ENCODE data around the gene CAPN3.

Gene CAPN3

DNA sequence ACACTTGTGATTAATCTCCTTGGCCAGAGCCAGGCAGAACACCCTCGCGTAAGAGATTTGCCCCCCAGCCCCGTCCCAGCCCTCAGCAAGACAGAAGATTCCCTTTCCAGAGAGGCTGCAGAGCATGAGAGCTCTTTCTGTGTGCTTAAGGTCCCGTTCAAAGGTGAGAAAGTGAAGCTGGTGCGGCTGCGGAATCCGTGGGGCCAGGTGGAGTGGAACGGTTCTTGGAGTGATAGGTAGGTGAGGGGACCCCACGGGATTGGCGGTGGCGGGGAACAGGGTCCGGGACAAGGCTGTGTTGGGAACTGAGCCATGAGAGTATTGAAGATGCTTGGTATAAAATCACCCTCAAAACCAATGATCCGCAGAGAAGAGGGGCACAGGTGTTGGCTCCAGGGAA is 34.8 kb downstream of the CAPN3 start:
- DNase-seq (ENCODE audit: low read depth, low spot score), result no peak

- DNase-seq (ENCODE audit: low read depth, low spot score), result no peak
Observed at GRCh38 chr15:42395838-42396237, 36.5 kb downstream of the CAPN3 start.

GRCh38 chr15:42401544-42402454 is 42.5 kb downstream of the CAPN3 start:
- DNase-seq (ENCODE audit: low read depth, low spot score), result no peak

GRCh38 chr15:42402455-42403205 is 43.3 kb downstream of the CAPN3 start:
- no peak for DNase-seq (ENCODE audit: low read depth, low spot score)

- no peak for DNase-seq (ENCODE audit: low read depth, low spot score)
Observed at GRCh38 chr15:42403389-42403788, 44.1 kb downstream of the CAPN3 start.

DNA sequence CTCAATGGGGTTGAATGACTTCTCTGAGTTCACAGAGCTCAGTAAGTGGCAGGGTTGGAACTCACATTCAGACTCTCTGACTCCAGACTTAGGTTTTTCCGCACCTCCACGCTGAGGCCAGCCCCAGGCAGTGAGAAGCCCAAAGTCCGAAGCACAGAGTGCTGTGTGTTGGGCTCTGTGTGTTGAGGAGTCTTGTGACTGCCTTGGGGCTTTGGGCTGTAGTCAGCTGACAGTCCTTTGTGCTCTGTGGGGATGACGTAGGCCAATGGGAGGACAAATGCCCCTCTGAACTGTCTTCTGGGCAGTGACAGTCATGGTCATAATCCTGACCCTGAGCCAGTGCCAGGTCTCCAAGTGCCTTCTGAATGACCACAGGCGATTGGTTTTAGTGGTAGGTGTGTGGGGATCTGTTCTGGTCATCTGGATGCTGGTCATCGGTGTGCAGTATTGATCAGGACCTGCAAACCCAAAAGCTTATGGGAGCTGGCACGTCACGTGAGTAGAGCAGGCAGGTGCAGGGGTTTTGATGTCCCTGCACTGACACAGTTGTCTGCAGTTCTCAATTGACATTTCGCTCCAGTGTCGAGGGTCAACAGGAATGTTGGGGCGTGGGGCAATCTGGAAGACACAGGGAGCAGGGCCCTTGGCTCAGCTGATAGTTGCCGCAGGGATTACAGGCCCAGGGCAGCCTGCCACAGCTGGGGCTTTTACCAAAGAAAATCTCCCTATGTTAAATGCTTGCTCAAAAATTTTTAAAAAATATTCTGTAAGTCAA is 45.3 kb downstream of the CAPN3 start:
- DNase-seq (ENCODE audit: low read depth, low spot score), result no peak

DNA sequence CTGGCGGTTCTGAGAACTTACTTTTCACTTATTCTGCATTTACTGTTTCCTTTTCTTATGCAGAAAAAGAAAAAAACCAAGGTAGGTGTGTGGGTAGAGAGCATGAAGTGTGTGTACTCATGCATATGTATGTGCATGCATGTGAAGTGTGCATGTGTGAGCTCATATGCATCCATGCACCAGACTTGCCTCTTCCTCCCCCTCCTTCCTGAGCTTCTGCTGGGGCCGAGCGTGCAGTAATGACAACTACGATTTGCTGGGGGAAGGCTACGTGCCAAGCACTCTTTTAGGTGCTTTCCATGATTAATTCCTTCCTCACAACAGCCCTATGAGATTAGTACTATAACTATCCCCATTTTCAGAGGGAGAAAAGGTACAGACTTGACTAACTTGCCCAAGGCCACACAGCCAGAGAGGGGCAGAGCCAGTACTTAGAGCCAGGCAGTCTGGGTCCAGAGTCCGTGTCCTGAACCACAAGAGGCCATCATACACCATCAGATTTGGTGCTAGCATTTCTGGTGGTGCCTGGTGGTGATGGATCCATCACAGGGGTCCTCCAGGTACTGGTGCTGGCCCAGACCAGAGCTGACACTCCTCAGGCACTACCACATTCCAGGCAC is 46.7 kb downstream of the CAPN3 start:
- DNase-seq (ENCODE audit: low read depth, low spot score), result no peak

DNA sequence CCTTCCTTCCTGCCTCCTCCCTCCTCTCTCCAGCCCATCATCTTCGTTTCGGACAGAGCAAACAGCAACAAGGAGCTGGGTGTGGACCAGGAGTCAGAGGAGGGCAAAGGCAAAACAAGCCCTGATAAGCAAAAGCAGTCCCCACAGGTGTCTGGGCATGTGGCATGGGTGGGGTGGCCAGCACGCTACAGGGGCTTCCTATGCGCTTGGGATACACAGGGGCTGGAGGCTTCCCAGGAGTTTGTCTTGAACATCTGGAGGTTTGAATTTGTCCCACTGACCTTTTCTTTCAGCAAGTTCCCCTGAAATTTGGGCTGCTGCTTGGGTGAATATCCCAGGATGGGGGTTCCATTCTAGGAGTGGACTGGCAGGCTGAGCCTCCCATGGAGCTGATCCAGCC is 48.9 kb downstream of the CAPN3 start:
- DNase-seq (ENCODE audit: low read depth, low spot score), result no peak

DNA sequence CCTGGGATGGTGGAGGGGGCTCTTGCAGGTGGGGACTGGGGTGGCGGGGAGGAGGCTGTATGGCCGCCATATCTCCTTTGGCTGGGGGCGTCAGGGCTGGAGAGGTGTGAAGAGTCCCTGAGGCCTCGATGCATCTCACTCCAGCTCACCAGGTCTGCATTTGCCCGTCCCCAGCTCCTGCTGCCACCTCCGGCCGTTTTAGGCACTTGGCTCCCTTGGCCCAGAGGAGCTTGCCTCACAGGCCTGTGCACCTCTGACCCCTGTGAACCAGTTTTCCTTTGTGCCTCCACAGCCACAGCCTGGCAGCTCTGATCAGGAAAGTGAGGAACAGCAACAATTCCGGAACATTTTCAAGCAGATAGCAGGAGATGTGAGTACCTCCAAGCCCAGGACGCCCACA is 49.7 kb downstream of the CAPN3 start:
- no peak for DNase-seq (ENCODE audit: low read depth, low spot score)

DNA sequence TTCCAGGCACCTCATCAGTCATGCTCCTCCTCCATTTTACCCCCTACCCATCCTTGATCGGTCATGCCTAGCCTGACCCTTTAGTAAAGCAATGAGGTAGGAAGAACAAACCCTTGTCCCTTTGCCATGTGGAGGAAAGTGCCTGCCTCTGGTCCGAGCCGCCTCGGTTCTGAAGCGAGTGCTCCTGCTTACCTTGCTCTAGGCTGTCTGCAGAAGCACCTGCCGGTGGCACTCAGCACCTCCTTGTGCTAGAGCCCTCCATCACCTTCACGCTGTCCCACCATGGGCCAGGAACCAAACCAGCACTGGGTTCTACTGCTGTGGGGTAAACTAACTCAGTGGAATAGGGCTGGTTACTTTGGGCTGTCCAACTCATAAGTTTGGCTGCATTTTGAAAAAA is 52.6 kb downstream of the CAPN3 start:
- DNase-seq (ENCODE audit: low read depth, low spot score), result no peak

GRCh38 chr15:42413920-42414319 is 54.6 kb downstream of the CAPN3 start:
- no peak for DNase-seq (ENCODE audit: low read depth, low spot score)

- no peak for DNase-seq (ENCODE audit: low read depth, low spot score)
Observed at GRCh38 chr15:42419369-42419768, 60.1 kb downstream of the CAPN3 start.

- no peak for DNase-seq (ENCODE audit: low read depth, low spot score)
Observed at GRCh38 chr15:42421376-42421775, 62.1 kb downstream of the CAPN3 start.

DNA sequence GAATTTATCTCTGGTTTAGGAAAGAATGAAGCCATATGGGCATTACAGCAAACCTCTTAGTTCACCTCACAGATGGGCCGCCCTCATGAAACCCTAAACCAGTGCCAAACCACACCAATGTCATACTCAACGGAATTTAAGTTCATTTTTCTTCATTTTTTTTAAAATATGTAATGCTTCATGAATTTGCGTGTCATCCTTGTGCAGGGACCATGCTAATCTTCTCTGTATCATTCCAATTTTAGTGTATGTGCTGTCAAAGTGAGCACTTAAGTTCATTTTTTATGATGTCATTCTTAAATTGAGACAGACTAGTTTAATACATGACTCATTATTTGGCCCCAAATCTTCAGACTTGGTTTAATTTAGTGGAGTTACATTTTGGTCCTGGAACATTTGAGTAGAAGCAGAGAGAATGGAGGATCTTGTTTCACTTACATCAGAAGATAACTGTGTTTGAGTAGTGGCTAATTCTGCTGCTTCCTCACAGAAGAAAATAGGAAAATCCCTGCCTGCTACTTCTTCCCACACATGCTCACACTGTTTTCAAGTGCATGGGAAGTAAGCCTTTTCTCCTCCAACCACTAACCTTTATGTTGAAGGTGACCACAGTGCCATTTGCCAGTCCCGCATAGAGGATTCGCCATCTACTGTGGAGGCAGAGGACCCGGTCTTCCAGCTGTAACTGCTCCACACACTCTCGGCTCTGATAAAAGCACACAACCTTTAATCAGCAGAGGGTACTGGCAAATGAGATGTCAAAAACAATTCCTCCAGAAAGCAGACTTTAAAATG is 68.3 kb downstream of the CAPN3 start:
- DNase-seq (ENCODE audit: low read depth, low spot score), result no peak

DNA sequence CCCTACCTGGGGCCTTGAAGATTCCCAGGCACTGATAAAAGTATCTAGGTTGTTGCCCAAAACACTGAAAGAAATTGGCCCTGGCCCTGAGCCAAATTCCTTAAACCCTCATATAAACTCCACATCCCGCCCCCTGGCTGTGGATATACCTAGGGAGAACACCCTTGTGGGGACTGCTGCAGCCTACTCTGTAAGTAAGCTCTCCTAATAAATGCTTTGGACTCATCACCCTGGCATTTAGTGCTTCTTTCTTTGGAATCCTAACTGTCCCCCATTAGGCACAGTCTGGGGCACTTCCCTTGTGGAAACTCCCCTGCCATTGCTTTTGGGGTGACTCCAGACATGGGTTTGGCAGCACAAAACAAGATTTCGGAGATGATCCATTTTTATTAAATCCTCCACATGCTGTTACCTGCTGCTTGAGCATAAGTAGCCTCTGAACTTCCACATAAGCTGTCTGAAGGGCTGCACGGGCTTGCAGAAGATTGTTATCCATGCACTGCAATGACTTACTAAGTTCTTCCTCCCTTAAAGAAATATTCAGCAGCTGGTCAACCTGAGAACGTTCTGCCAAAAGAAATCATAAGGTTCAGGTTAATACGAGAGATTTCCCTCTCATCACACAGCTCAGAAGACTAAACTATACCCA is 85.2 kb downstream of the CAPN3 start:
- DNase-seq (ENCODE audit: low read depth, low spot score), result no peak

DNA sequence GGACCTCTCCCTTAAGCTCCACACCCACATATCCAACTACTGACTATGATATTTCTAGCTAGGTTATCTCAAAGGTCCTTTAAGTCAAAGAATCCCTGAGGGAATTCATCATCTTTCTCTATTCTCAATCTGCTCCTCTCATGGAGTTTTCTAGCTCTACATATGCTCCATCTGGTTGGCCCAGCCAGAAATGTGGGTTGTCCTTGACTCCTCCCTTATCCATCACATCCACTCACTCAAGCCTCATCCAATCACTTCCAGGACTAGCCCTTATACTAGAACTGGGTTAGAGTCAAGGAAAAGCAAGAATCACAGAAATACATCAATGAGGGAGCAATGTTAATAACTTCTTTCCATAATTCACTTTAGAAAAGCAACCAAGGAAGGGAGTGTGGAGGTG is 86.2 kb downstream of the CAPN3 start:
- no peak for DNase-seq (ENCODE audit: low read depth, low spot score)

DNA sequence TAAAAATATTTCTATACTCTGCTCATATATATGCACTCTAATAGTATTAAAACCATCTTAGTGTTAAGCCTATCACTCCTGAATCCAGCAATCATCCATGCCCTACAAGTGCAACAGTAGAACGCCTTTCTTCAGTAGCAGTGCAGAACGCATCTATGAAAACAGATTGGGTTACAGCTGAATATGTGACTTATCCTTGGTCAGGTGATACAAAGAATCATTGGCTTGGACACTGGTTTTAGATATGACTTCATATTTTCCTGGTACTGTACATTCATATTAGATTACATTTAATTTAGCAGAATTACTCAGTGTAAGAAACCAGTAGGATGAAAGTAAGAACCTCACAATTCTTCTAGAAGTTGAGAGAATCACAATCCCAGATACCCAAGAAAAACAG is 88.3 kb downstream of the CAPN3 start:
- DNase-seq (ENCODE audit: low read depth, low spot score), result no peak

GRCh38 chr15:42448281-42448680 is 89.0 kb downstream of the CAPN3 start:
- DNase-seq (ENCODE audit: low read depth, low spot score), result no peak

GRCh38 chr15:42449770-42450424 is 90.6 kb downstream of the CAPN3 start:
- no peak for DNase-seq (ENCODE audit: low read depth, low spot score)

DNA sequence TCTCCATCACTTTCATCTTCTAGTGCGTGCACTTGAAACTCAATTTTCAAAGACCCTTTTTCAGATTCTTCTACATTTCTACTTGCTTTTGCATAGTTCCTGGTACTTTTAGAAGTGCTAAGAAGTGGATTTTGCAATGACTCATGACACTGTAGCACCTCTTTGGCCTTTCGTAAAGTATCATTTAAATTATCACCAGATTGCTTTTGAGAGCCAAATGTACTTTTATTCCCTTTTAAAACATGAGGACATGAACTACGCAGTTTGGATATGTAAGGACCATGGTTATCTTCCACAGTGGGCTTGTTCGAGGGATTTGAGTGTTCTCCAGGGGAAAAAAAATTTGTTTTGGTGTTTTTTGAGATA is 91.1 kb downstream of the CAPN3 start:
- no peak for DNase-seq (ENCODE audit: low read depth, low spot score)
